ENCODE results near the gene POU2AF3. TPM values are rescaled to one million over a fixed set of nuclear protein-coding genes. Genes with fewer than 3 reads are reported as not detected.

The POU2AF3 gene
- total and polyA plus RNA-seq, 12 donors = 0.28 to 4.8 (median 1.8) TPM; not detected in 1

DNA sequence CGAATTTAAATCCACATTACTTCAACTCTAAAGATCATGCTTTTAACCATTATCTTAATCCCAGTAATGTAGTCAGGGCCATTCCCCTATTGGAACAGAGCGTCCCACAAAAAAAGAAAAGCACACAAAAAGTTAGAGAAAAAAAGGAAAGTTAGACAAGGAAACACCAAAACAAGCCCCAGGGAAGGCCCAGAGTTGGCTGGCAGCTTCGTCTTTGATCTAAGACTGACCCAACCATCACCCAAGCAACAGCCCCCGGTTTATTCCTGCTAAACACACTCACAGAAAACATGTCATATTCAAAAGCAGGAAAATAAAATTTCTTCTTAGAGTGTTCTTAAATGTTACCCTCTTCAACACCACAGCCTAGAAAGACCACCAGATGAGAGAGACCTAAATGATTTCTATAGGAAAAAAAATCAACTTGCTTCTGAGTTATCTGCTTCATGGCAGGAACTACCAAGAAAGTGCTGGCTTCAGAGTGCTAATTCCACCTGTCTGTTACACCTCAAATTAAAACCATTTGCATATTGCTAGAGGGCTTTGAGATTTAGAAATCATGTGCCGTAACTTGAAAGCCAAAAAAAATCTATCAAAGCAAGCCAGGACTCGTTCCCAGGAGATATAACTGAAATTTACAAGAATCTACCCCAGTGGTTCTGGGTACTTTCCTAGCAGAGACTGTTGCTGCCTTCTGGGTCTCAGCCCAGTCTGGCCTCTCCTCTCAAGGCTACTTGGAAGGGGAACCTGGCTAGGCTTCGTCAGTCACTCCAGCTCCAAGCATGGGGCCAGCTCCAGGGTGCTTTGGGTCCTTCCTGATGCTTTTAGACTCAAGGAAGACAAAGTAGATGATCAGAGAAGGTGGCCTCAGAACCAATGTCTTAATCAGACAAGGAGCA lies 31.2 kb downstream of the POU2AF3 start:
- no peak overlapping the region for H3K4me3 ChIP-seq
- WGBS, 4 donors = 57 to 74% (median 61%) methylated on average over 7 of the region's 7 CpGs
- peaks cover 31 to 50% of the 10 kb centered on the region in 2 donors for H3K4me1 ChIP-seq (replicated peaks in 1 of 2)
- peak; percentile 43 to 74 (median 67) for DNase-seq
- H3K27ac ChIP-seq = peak overlapping the region in 3 of 5 donors; percentile 21 to 75 (median 25)
- intact Hi-C loops (cut with DNase I) = no loop called here
- H3K36me3 ChIP-seq (replicated peaks in 1 of 2) = no peaks in the 10 kb centered on the region
- H3K27me3 ChIP-seq = no peaks in the 10 kb centered on the region
- H3K9me3 ChIP-seq (replicated peaks in 1 of 3) = no peaks in the 10 kb centered on the region
- no peak for TF ChIP-seq POLR2A (IDR thresholded peaks at IDR 0.05)
- TF ChIP-seq, protein P1, sequence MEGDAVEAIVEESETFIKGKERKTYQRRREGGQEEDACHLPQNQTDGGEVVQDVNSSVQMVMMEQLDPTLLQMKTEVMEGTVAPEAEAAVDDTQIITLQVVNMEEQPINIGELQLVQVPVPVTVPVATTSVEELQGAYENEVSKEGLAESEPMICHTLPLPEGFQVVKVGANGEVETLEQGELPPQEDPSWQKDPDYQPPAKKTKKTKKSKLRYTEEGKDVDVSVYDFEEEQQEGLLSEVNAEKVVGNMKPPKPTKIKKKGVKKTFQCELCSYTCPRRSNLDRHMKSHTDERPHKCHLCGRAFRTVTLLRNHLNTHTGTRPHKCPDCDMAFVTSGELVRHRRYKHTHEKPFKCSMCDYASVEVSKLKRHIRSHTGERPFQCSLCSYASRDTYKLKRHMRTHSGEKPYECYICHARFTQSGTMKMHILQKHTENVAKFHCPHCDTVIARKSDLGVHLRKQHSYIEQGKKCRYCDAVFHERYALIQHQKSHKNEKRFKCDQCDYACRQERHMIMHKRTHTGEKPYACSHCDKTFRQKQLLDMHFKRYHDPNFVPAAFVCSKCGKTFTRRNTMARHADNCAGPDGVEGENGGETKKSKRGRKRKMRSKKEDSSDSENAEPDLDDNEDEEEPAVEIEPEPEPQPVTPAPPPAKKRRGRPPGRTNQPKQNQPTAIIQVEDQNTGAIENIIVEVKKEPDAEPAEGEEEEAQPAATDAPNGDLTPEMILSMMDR (IDR thresholded peaks at IDR 0.05) = no peak

DNA sequence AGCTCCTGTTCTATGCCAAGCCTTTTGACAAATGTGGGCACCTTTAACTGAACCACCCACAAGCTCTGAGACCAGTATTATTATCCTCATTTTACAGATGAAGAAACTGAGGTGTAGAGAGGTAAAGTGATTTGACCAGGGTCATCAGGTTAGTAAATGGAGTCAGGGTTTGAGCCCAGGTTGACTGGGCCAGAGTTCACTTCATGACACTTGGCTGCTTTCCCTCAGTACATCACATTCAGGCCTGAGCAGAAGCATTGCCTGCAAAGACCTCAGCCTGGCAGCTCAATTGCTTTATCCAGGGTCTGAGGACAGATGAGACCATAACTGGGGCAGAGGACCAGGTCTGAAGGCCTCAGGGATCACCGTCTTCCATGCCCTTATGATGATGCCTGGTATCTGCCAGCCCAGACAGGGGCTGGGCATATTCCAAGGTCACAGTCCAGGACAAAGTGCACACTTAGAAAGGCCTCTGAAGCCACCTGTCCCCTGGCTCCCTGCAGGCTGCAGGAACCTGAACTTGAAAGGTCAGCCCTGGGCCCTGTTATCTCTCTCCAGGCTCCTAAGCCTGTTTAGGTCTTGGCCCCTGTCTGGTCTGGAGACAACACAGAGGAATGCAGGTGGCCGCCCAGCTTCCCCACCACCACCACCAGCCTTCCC lies 32.0 kb downstream of the POU2AF3 start:
- H3K9me3 ChIP-seq (replicated peaks in 1 of 3) = no peaks in the 10 kb centered on the region
- intact Hi-C loops (cut with DNase I) = no loop called here
- no peak for TF ChIP-seq POLR2A (IDR thresholded peaks at IDR 0.05)
- TF ChIP-seq, protein P1 (IDR thresholded peaks at IDR 0.05) = no peak
- peaks cover 29 to 46% of the 10 kb centered on the region in 2 donors for H3K4me1 ChIP-seq (replicated peaks in 1 of 2)
- WGBS, 4 donors = 73 to 100% (median 81%) methylated on average over 1 to 2 of the region's 2 CpGs
- no peak for DNase-seq
- no peak overlapping the region for H3K4me3 ChIP-seq
- peak overlapping the region in 2 of 5 donors; percentile 21 to 75 for H3K27ac ChIP-seq
- no peaks in the 10 kb centered on the region for H3K27me3 ChIP-seq
- H3K36me3 ChIP-seq (replicated peaks in 1 of 2) = no peaks in the 10 kb centered on the region

DNA sequence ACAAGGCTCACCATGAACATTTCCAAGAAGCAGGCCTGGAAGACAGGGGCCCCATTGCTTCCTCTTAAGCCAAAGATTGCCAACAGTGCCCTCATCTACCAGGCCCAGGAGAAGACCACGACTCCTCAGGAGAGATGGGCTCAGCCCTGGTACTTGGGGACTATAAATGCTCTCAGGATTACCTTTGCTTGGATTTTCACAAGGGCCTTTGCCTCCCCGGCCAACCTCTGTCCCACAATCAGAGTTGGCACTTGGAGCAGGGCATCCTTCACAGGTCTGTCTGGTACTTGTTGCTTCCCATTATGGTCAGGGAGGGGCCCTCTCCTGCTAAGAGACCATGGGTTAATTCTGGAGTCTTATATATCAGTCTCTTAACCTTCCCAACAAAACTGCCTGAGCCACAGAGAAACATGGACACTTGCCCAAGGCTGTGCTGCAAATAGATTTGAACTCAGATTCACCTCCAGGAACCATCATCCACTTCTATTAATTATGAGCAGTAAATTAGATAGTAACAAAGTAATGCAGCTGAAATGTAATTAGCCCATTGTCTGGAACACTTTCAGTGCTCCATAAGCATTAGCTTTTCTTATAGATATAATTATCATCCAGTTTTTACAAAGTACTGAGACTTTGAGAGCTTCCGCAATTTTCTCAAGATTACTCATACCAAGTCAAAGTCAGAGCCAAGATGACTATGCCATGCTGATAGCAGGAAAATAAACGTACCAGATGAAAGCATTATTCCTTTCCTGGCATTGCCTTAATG lies 33.5 kb downstream of the POU2AF3 start:
- H3K27ac ChIP-seq = peak overlapping the region in 4 of 5 donors; percentile 30 to 79 (median 72)
- H3K4me1 ChIP-seq (replicated peaks in 1 of 2) = peaks cover 35 to 55% of the 10 kb centered on the region in 2 donors
- H3K36me3 ChIP-seq (replicated peaks in 1 of 2) = no peaks in the 10 kb centered on the region
- intact Hi-C loops (cut with DNase I) = no loop called here
- no peaks in the 10 kb centered on the region for H3K9me3 ChIP-seq (replicated peaks in 1 of 3)
- TF ChIP-seq POLR2A (IDR thresholded peaks at IDR 0.05) = no peak
- TF ChIP-seq, protein P1 (IDR thresholded peaks at IDR 0.05) = no peak
- H3K4me3 ChIP-seq = no peak overlapping the region
- WGBS, 4 donors = 30 to 51% (median 44%) methylated on average over 2 to 4 of the region's 4 CpGs
- no peaks in the 10 kb centered on the region for H3K27me3 ChIP-seq
- DNase-seq = peak; percentile 61 to 80 (median 70)

Data from adrenal gland (tissue), 12 donors.